GM23248 (cell line): ENCODE data around the gene POLR2F. TPM values are rescaled to one million over a fixed set of nuclear protein-coding genes. Genes with fewer than 3 reads are reported as not detected.

Experiments
- DNase-seq: peaks from one replicate; pipeline ENCODE4 v3.0.0-alpha.2; 2015
- H2AFZ ChIP-seq: fragments of 200-600 bp; sonication (generic); 2 replicates; pipeline ENCODE4 v1.6.1; 2016; ENCODE audit warnings: antibody characterized with exemption
- H3F3A ChIP-seq: fragments of 200-600 bp; sonication (generic); 2 replicates; pipeline ENCODE4 v1.6.1; 2016; ENCODE audit warnings: mild to moderate bottlenecking, antibody characterized with exemption, mixed run types; ENCODE audit not compliant: insufficient read depth
- H3K27ac ChIP-seq: fragments of 200-600 bp; sonication (generic); 2 replicates; pipeline ENCODE4 v1.5.1; 2016; ENCODE audit warnings: mild to moderate bottlenecking
- H3K27me3 ChIP-seq: fragments of 200-600 bp; sonication (generic); replicated peaks from 2 replicates; pipeline ENCODE4 v1.6.1; 2016; ENCODE audit warnings: mild to moderate bottlenecking; ENCODE audit not compliant: insufficient read depth
- H3K36me3 ChIP-seq: fragments of 200-600 bp; sonication (generic); 2 replicates; pipeline ENCODE4 v1.6.1; 2016; ENCODE audit warnings: low read depth, mild to moderate bottlenecking
- H3K4me1 ChIP-seq: fragments of 200-600 bp; sonication (generic); 2 replicates; pipeline ENCODE4 v1.6.1; 2016; ENCODE audit warnings: mild to moderate bottlenecking; ENCODE audit not compliant: insufficient read depth
- H3K4me2 ChIP-seq: fragments of 200-600 bp; sonication (generic); one replicate; pipeline ENCODE4 v1.6.1; 2016; ENCODE audit warnings: mild to moderate bottlenecking; ENCODE audit not compliant: unreplicated experiment
- H3K4me3 ChIP-seq: fragments of 200-600 bp; sonication (generic); 2 replicates; pipeline ENCODE4 v1.5.1; 2016; ENCODE audit warnings: mild to moderate bottlenecking
- H3K79me2 ChIP-seq: fragments of 200-600 bp; sonication (generic); 2 replicates; pipeline ENCODE4 v1.6.1; 2016; ENCODE audit warnings: mild to moderate bottlenecking; ENCODE audit not compliant: insufficient read depth
- H3K9ac ChIP-seq: fragments of 200-600 bp; sonication (generic); 2 replicates; pipeline ENCODE4 v1.6.1; 2016; ENCODE audit warnings: mild to moderate bottlenecking
- H3K9me2 ChIP-seq: fragments of 200-600 bp; sonication (generic); 2 replicates; pipeline ENCODE4 v1.6.1; 2016; ENCODE audit warnings: mixed run types, mild to moderate bottlenecking, moderate library complexity; ENCODE audit not compliant: insufficient read depth
- H3K9me3 ChIP-seq: fragments of 200-600 bp; sonication (generic); one replicate; pipeline ENCODE4 v1.6.1; 2017; ENCODE audit warnings: low read depth
- H4K20me1 ChIP-seq: fragments of 200-600 bp; sonication (generic); 2 replicates; pipeline ENCODE4 v1.6.0; 2016; ENCODE audit not compliant: insufficient read depth
- EZH2 ChIP-seq: fragments of 200-600 bp; sonication (generic); IDR thresholded peaks from 2 replicates; pipeline ENCODE4 v1.6.1; 2018; ENCODE audit warnings: antibody characterized with exemption, mild to moderate bottlenecking; ENCODE audit not compliant: insufficient read depth, poor library complexity, severe bottlenecking
- EZH2phosphoT487 ChIP-seq: fragments of 200-600 bp; sonication (generic); IDR thresholded peaks from 2 replicates; pipeline ENCODE4 v1.6.1; 2018; ENCODE audit warnings: antibody characterized with exemption, moderate library complexity, mild to moderate bottlenecking, low read depth; ENCODE audit not compliant: insufficient read depth
- WGBS, 2 experiments: methylation state at CpG; one replicate each; pipeline ENCODE4 v1.1.6; 2015 to 2017; ENCODE audit warnings: low lambda C conversion rate in 2 of 2, low coverage in 1 of 2; ENCODE audit errors: missing lambda C conversion rate in 2 of 2; 5-methylcytosine and 5-hydroxymethylcytosine counted together
- in situ Hi-C: fragments of 300-500 bp; cut with MboI; formaldehyde crosslinking; loops from 2 replicates; pipeline ENCODE4 v1.15.0; 2020
- polyA plus RNA-seq: library from polyadenylated mRNA; unstranded; fragments of >200 nt; fragmentation: Nextera tagmentation; extraction: Ambion mirVana; gene quantifications from 2 replicates; pipeline ENCODE4 v1.2.1, GENCODE V29; 2016
- total RNA-seq: library from RNA; depleted of rRNA; stranded (reverse); fragments of >200 nt; shearing (Covaris generic); gene quantifications from 2 replicates; pipeline ENCODE4 v1.2.3, GENCODE V29; 2014

The POLR2F gene
- total and polyA plus RNA-seq, 2 experiments from 2014 or later, result 71.4 to 148 TPM

- Histone ChIP-seq H3K4me2 (no peak overlapping the region), H3K9me2 (no peaks in the 10 kb centered on the region), H3K4me1 (no peaks in the 10 kb centered on the region), H3F3A (no peaks in the 10 kb centered on the region), H3K4me3 (no peak overlapping the region), H3K36me3 (no peaks in the 10 kb centered on the region), H3K27me3 (no peaks in the 10 kb centered on the region), H3K9me3 (no peaks in the 10 kb centered on the region), H2AFZ (no peak overlapping the region), H3K79me2 (no peaks in the 10 kb centered on the region), H3K27ac (no peak overlapping the region), H4K20me1 (no peaks in the 10 kb centered on the region), H3K9ac (no peak overlapping the region)
- in situ Hi-C loops, result no loop called here
- DNase-seq, result no peak
- TF ChIP-seq EZH2phosphoT487 (no peak), EZH2 (no peak)
- WGBS, 2 experiments, result 86 to 87% methylated on average over 4 of the region's 4 CpGs
These were observed 23.0 kb downstream of the POLR2F start for GRCh38 chr22:37976547-37976946.

- Histone ChIP-seq H3K79me2 (no peaks in the 10 kb centered on the region), H3K27ac (no peak overlapping the region), H3K27me3 (no peaks in the 10 kb centered on the region), H3K4me1 (no peaks in the 10 kb centered on the region), H3F3A (no peaks in the 10 kb centered on the region), H3K9me3 (no peaks in the 10 kb centered on the region), H3K9ac (no peak overlapping the region), H3K4me2 (no peak overlapping the region), H2AFZ (no peak overlapping the region), H3K4me3 (no peak overlapping the region), H4K20me1 (no peaks in the 10 kb centered on the region), H3K9me2 (no peaks in the 10 kb centered on the region), H3K36me3 (no peaks in the 10 kb centered on the region)
- in situ Hi-C loops, result no loop called here
- no peak for DNase-seq
- TF ChIP-seq EZH2 (no peak), EZH2phosphoT487 (no peak)
- WGBS, 2 experiments, result 66 to 84% methylated on average over 4 to 8 of the region's 8 CpGs
These were observed 26.3 kb downstream of the POLR2F start for GRCh38 chr22:37979782-37980181.

- no peaks in the 10 kb centered on the region for H3K4me1 ChIP-seq
- H2AFZ ChIP-seq, result no peak overlapping the region
- no peak for DNase-seq
- no peaks in the 10 kb centered on the region for H3K79me2 ChIP-seq
- no peaks in the 10 kb centered on the region for H4K20me1 ChIP-seq
- no peak overlapping the region for H3K4me2 ChIP-seq
- H3K9me3 ChIP-seq, result no peaks in the 10 kb centered on the region
- WGBS, 2 experiments, result 89 to 90% methylated on average over 6 of the region's 6 CpGs
- H3K36me3 ChIP-seq, result no peaks in the 10 kb centered on the region
- H3K4me3 ChIP-seq, result no peak overlapping the region
- H3K9me2 ChIP-seq, result no peaks in the 10 kb centered on the region
- H3K27ac ChIP-seq, result no peak overlapping the region
- no peaks in the 10 kb centered on the region for H3F3A ChIP-seq
- in situ Hi-C loops, result no loop called here
- no peak overlapping the region for H3K9ac ChIP-seq
- no peaks in the 10 kb centered on the region for H3K27me3 ChIP-seq
- TF ChIP-seq EZH2 (no peak), EZH2phosphoT487 (no peak)
These were observed 27.9 kb downstream of the POLR2F start for GRCh38 chr22:37981282-37982011.

GRCh38 chr22:37982151-37982785, 28.8 kb downstream of the POLR2F start:
- no peak overlapping the region for H2AFZ ChIP-seq
- no peaks in the 10 kb centered on the region for H3K79me2 ChIP-seq
- H3K4me3 ChIP-seq, result no peak overlapping the region
- no peak overlapping the region for H3K4me2 ChIP-seq
- no peaks in the 10 kb centered on the region for H3K9me3 ChIP-seq
- WGBS, 2 experiments, result 68 to 75% methylated on average over 8 of the region's 8 CpGs
- no peaks in the 10 kb centered on the region for H3K36me3 ChIP-seq
- DNase-seq, result no peak
- H3F3A ChIP-seq, result no peaks in the 10 kb centered on the region
- H3K4me1 ChIP-seq, result no peaks in the 10 kb centered on the region
- in situ Hi-C loops, result no loop called here
- H4K20me1 ChIP-seq, result no peaks in the 10 kb centered on the region
- no peak overlapping the region for H3K9ac ChIP-seq
- TF ChIP-seq EZH2 (no peak), EZH2phosphoT487 (no peak)
- no peak overlapping the region for H3K27ac ChIP-seq
- no peaks in the 10 kb centered on the region for H3K27me3 ChIP-seq
- H3K9me2 ChIP-seq, result no peaks in the 10 kb centered on the region
